Measurements from ENCODE around the gene CTSZ. TPM values are rescaled to one million over a fixed set of nuclear protein-coding genes. Genes with fewer than 3 reads are reported as not detected.

The CTSZ gene
- total and polyA plus RNA-seq, 8 donors, result 92.2 to 479 (median 109) TPM

DNA sequence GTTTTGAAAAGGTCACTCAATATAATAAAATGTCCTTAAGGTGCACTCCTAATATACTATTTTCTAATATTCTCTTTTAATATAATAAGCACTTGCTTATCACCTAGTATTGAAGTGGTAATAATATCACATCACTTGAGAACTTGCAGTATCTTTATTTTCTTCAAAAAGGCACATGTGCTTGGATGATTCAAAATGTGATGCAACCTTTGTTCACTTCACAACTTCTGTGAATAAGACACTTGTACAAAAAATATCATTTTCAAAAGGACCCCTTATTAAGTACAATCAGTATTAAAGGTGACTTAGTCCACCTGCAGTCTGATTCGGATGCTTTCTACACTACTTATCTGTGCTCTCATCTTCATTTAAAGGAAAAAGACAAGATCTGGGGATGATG lies 32.2 kb upstream of the CTSZ start:
- intact Hi-C loops (cut with DNase I), result no loop called here
- Histone ChIP-seq H3K4me3 (no peak overlapping the region), H3K9me3 (no peaks in the 10 kb centered on the region), H3K36me3 (peaks cover 5 to 43% of the 10 kb centered on the region in 2 donors), H3K27me3 (no peaks in the 10 kb centered on the region), H3K27ac (no peak overlapping the region), H3K4me1 (peaks cover 22 to 50% of the 10 kb centered on the region in 2 donors)
- ATAC-seq (no peak), DNase-seq (no peak)
- no peak for TF ChIP-seq CTCF (IDR thresholded peaks at IDR 0.05)

DNA sequence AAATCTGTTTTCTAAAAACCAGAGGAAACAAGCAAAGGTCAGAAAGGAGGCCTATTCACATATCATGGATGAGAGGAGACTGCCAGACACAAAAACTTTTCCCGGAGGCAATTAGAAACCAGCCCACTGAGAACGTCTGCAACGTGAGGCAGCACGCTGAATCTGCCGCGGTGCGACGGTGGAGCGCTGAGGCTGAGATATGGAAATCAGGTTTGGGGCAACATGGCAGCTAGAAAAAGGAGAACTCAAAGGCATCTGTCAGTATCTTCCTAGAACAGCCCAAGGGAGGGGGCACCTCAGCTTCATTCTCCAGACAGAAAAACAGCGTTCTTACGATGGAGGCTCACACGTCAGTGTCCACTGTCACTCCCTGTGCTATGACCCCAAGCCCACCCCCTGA lies 30.3 kb upstream of the CTSZ start:
- no peak for ATAC-seq
- Histone ChIP-seq H3K4me3 (no peak overlapping the region), H3K4me1 (peaks cover 21 to 43% of the 10 kb centered on the region in 2 donors), H3K27ac (no peak overlapping the region), H3K27me3 (no peaks in the 10 kb centered on the region), H3K9me3 (no peaks in the 10 kb centered on the region), H3K36me3 (peaks cover 5 to 50% of the 10 kb centered on the region in 2 donors)
- TF ChIP-seq CTCF (IDR thresholded peaks at IDR 0.05), result no peak
- intact Hi-C loops (cut with DNase I), result no loop called here
- DNase-seq, result no peak

GRCh38 chr20:59035381-59035780 lies 28.3 kb upstream of the CTSZ start:
- Histone ChIP-seq H3K4me1 (peaks cover 18 to 43% of the 10 kb centered on the region in 2 donors), H3K4me3 (no peak overlapping the region), H3K36me3 (peaks cover 5 to 50% of the 10 kb centered on the region in 2 donors), H3K9me3 (no peaks in the 10 kb centered on the region), H3K27ac (no peak overlapping the region), H3K27me3 (no peaks in the 10 kb centered on the region)
- intact Hi-C loops (cut with DNase I), result no loop called here
- ATAC-seq (no peak), DNase-seq (no peak)
- TF ChIP-seq CTCF (IDR thresholded peaks at IDR 0.05), result no peak

- H3K36me3 ChIP-seq, result peaks cover 5 to 64% of the 10 kb centered on the region in 2 donors
- TF ChIP-seq CTCF (IDR thresholded peaks at IDR 0.05), result no peak
Observed at GRCh38 chr20:59033616-59034165, 26.6 kb upstream of the CTSZ start.

GRCh38 chr20:59033093-59033492 lies 26.0 kb upstream of the CTSZ start:
- no peak for ATAC-seq
- peak overlapping the region; percentile 74 to 88 for H3K4me3 ChIP-seq
- H3K36me3 ChIP-seq, result peaks cover 5 to 66% of the 10 kb centered on the region in 2 donors
- TF ChIP-seq CTCF (IDR thresholded peaks at IDR 0.05), result no peak
- H3K9me3 ChIP-seq, result no peaks in the 10 kb centered on the region
- DNase-seq, result no peak
- H3K27me3 ChIP-seq, result no peaks in the 10 kb centered on the region
- H3K4me1 ChIP-seq, result peaks cover 34 to 45% of the 10 kb centered on the region in 2 donors
- intact Hi-C loops (cut with DNase I), result no loop called here
- peak overlapping the region; percentile 89 to 94 for H3K27ac ChIP-seq

More at GRCh38 chr20:59033616-59034165, 26.6 kb upstream of the CTSZ start:
- Histone ChIP-seq H3K27me3 (no peaks in the 10 kb centered on the region), H3K4me3 (no peak overlapping the region), H3K9me3 (no peaks in the 10 kb centered on the region), H3K27ac (no peak overlapping the region), H3K4me1 (peaks cover 29 to 43% of the 10 kb centered on the region in 2 donors)
- DNase-seq, result no peak
- intact Hi-C loops (cut with DNase I), result no loop called here
- no peak for ATAC-seq

Measured in left lung (tissue), 10 donors.